DOHH2 (cell line): ENCODE results near the gene HIVEP1.

Experiments
- H3F3A ChIP-seq: fragments of 200-600 bp; sonication (generic), shearing (Covaris generic); 2 replicates; pipeline ENCODE4 v1.6.0; 2016; ENCODE audit warnings: antibody characterized with exemption, mild to moderate bottlenecking; ENCODE audit not compliant: control insufficient read depth, insufficient read depth
- H3K27ac ChIP-seq: fragments of 200-600 bp; sonication (generic); 2 replicates; pipeline ENCODE4 v1.5.1; 2014; ENCODE audit warnings: low read depth, mild to moderate bottlenecking, low read length, moderate library complexity
- H3K27me3 ChIP-seq: fragments of 200-600 bp; sonication (generic); 2 replicates; pipeline ENCODE4 v1.6.1; 2014; ENCODE audit warnings: mild to moderate bottlenecking, low read length, mixed read lengths; ENCODE audit not compliant: control insufficient read depth
- H3K36me3 ChIP-seq: fragments of 200-600 bp; sonication (generic); 2 replicates; pipeline ENCODE4 v1.6.1; 2014; ENCODE audit warnings: mild to moderate bottlenecking, low read length, moderate library complexity, mixed read lengths; ENCODE audit not compliant: control insufficient read depth
- H3K4me1 ChIP-seq: fragments of 200-600 bp; sonication (generic); 2 replicates; pipeline ENCODE4 v1.6.1; 2014; ENCODE audit warnings: mild to moderate bottlenecking, low read length, mixed read lengths; ENCODE audit not compliant: control insufficient read depth
- H3K4me2 ChIP-seq: fragments of 200-600 bp; sonication (generic); 2 replicates; pipeline ENCODE4 v1.6.0; 2014; ENCODE audit warnings: mild to moderate bottlenecking, low read length, moderate library complexity
- H3K4me3 ChIP-seq: fragments of 200-600 bp; sonication (generic); 2 replicates; pipeline ENCODE4 v1.5.1; 2014; ENCODE audit warnings: mild to moderate bottlenecking, low read length, mixed read lengths
- H3K79me2 ChIP-seq: fragments of 200-600 bp; sonication (generic); 2 replicates; pipeline ENCODE4 v1.6.1; 2014; ENCODE audit warnings: mild to moderate bottlenecking, low read length, mixed read lengths; ENCODE audit not compliant: control insufficient read depth
- H3K9me2 ChIP-seq: fragments of 200-600 bp; sonication (generic); replicated peaks from 2 replicates; pipeline ENCODE4 v1.6.1; 2014; ENCODE audit warnings: mild to moderate bottlenecking, low read length, mixed read lengths; ENCODE audit not compliant: control insufficient read depth
- H3K9me3 ChIP-seq: fragments of 200-600 bp; sonication (generic); 2 replicates; pipeline ENCODE4 v1.6.1; 2014; ENCODE audit warnings: antibody characterized with exemption, low read length, mixed read lengths; ENCODE audit not compliant: control insufficient read depth, insufficient read depth
- H4K20me1 ChIP-seq: fragments of 200-600 bp; sonication (generic); 2 replicates; pipeline ENCODE4 v1.6.0; 2014; ENCODE audit warnings: low read depth, mild to moderate bottlenecking, antibody characterized with exemption, low read length, moderate library complexity; ENCODE audit not compliant: control insufficient read depth, insufficient read depth
- CTCF ChIP-seq: fragments of 200-600 bp; sonication (generic); IDR thresholded peaks from one replicate; pipeline ENCODE4 v1.5.1; 2014; ENCODE audit warnings: antibody characterized with exemption, mild to moderate bottlenecking, low read depth, low read length; ENCODE audit not compliant: poor library complexity, severe bottlenecking
- EZH2phosphoT487 ChIP-seq: fragments of 200-600 bp; sonication (generic); IDR thresholded peaks from 2 replicates; pipeline ENCODE4 v1.6.1; 2017; ENCODE audit warnings: borderline replicate concordance, mild to moderate bottlenecking, antibody characterized with exemption, low read length, moderate library complexity, mixed read lengths

Gene HIVEP1

DNA sequence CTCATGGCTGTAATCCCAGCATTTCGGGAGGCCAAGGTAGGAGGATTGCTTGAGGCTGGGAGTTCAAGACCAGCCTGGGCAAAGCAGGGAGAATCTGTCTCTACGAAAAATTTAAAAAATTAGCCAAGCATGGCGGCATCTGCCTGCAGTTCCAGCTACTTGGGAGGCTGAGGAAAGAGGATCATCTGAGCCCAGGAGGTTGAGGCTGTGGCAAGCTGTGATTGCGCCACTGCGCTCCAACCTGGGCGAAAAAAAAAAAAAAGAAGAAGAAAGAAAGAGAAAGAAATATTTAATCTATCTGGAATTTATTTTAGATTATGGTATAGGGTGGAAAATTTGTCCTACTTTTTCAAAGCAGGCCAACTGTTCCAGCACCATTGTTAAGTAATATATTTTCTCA is 32.2 kb upstream of the HIVEP1 start:
- Histone ChIP-seq H3K36me3 (no peaks in the 10 kb centered on the region), H4K20me1 (no peaks in the 10 kb centered on the region), H3K4me1 (no peaks in the 10 kb centered on the region), H3K27ac (no peak overlapping the region), H3K79me2 (no peaks in the 10 kb centered on the region), H3K9me3 (no peaks in the 10 kb centered on the region), H3F3A (no peaks in the 10 kb centered on the region), H3K9me2 (no peaks in the 10 kb centered on the region), H3K4me3 (no peak overlapping the region), H3K27me3 (peaks cover 17% of the 10 kb centered on the region), H3K4me2 (no peak overlapping the region)
- no peak for TF ChIP-seq CTCF
- TF ChIP-seq EZH2phosphoT487 = no peak

- Histone ChIP-seq H3F3A (no peaks in the 10 kb centered on the region), H3K9me2 (no peaks in the 10 kb centered on the region), H3K9me3 (no peaks in the 10 kb centered on the region), H3K4me1 (no peaks in the 10 kb centered on the region), H3K4me3 (no peak overlapping the region), H3K27me3 (peaks cover 19% of the 10 kb centered on the region), H4K20me1 (no peaks in the 10 kb centered on the region), H3K27ac (no peak overlapping the region), H3K79me2 (no peaks in the 10 kb centered on the region), H3K4me2 (no peak overlapping the region), H3K36me3 (no peaks in the 10 kb centered on the region)
- TF ChIP-seq EZH2phosphoT487 (no peak), CTCF (no peak)
Observed at GRCh38 chr6:11983306-11983705, 28.8 kb upstream of the HIVEP1 start.

DNA sequence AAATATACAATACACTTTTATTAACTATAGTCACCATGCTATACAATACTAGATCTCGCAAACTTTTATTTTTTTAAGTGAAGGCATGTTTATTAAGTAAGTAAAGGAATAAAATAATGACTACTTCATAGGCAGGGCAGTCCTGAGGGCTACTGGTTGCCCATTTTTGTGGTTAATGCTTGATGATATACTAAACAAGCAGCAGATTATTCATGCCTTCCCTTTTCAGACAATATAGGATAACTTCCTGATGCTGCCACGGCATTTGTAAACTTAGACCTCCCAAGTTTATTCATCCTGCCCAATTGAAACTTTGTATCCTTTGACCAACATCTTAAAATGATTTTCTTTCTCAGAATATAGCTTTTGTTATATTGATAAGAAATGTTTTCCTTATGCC is 24.7 kb upstream of the HIVEP1 start:
- no peaks in the 10 kb centered on the region for H3K9me2 ChIP-seq
- no peaks in the 10 kb centered on the region for H3K36me3 ChIP-seq
- no peak overlapping the region for H3K4me3 ChIP-seq
- no peaks in the 10 kb centered on the region for H3K9me3 ChIP-seq
- H3K4me1 ChIP-seq = no peaks in the 10 kb centered on the region
- no peaks in the 10 kb centered on the region for H4K20me1 ChIP-seq
- no peaks in the 10 kb centered on the region for H3K79me2 ChIP-seq
- TF ChIP-seq EZH2phosphoT487 (no peak), CTCF (no peak)
- no peaks in the 10 kb centered on the region for H3F3A ChIP-seq
- no peak overlapping the region for H3K4me2 ChIP-seq
- peaks cover 11% of the 10 kb centered on the region; the same call in 1 of the 2 replicates for H3K27me3 ChIP-seq
- H3K27ac ChIP-seq = no peak overlapping the region

DNA sequence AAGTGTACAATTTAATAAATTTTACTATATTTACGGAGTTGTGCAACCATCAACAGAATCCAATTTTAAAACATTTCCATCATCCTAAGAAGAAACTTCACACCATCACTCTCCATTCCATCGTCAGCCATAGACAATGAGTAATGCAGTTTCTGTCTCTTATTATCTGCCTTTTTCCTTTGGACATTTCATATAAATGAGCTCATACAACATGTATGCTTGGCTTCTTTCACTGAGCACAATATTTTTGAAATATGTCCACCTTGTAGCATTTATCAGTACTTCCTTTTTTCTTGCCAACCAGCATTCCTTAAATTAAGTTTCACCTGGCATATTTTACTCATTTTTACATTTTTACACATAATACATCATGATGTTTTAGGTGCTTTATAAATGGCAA is 22.7 kb upstream of the HIVEP1 start:
- H3K27ac ChIP-seq = no peak overlapping the region
- H4K20me1 ChIP-seq = no peaks in the 10 kb centered on the region
- TF ChIP-seq EZH2phosphoT487 (no peak), CTCF (no peak)
- 0 out of 2 replicates have a peak, but pooled peaks cover 2% of the 10 kb centered on the region for H3K27me3 ChIP-seq
- H3K79me2 ChIP-seq = no peaks in the 10 kb centered on the region
- H3K4me1 ChIP-seq = no peaks in the 10 kb centered on the region
- H3K4me3 ChIP-seq = no peak overlapping the region
- H3K4me2 ChIP-seq = no peak overlapping the region
- H3K9me3 ChIP-seq = no peaks in the 10 kb centered on the region
- H3K9me2 ChIP-seq = no peaks in the 10 kb centered on the region
- no peaks in the 10 kb centered on the region for H3F3A ChIP-seq
- no peaks in the 10 kb centered on the region for H3K36me3 ChIP-seq
